Panc1 (cell line): ENCODE results near the gene UPF2. TPM values are rescaled to one million over a fixed set of nuclear protein-coding genes. Genes with fewer than 3 reads are reported as not detected.

ENCODE experiments used
- ATAC-seq: fragments of 200-7000 bp; cut with Tn5 transposase; 2 replicates; pipeline ENCODE4 v1.9.1; 2020; ENCODE audit warnings: mild to moderate bottlenecking, moderate library complexity
- BruUV-seq: library from RNA; stranded (reverse); fragments of 400-500 nt; replicated peaks from 2 replicates; lab custom pipeline; 2021; lab: Mats Ljungman, UMichigan
- CTCF ChIA-PET: fragments of 300-600 bp; sonication (Branson Sonifier 250); formaldehyde crosslinking; loops from one replicate; lab custom pipeline; 2022; ENCODE audit warnings: antibody characterized with exemption; lab: Charles Lee
- POLR2A ChIA-PET: fragments of 300-600 bp; sonication (Branson Sonifier 250); formaldehyde crosslinking; loops from one replicate; lab custom pipeline; 2022; ENCODE audit warnings: antibody characterized with exemption; lab: Charles Lee
- DNase-seq: peaks from one replicate; pipeline ENCODE4 v3.0.0-alpha.2; 2010; ENCODE audit warnings: low read depth, low spot score
- H3K27ac ChIP-seq: 2 replicates; pipeline ENCODE4 v1.5.1; 2011; ENCODE audit warnings: mild to moderate bottlenecking, low read length, inconsistent platforms
- H3K27me3 ChIP-seq: fragments of 200-500 bp; sonication (Bioruptor generic); 2 replicates; pipeline ENCODE4 v1.6.0; 2014; ENCODE audit warnings: low read length, inconsistent platforms; ENCODE audit not compliant: control insufficient read depth, insufficient read depth
- H3K36me3 ChIP-seq: fragments of 200-500 bp; sonication (Bioruptor generic); 2 replicates; pipeline ENCODE4 v1.5.1; 2014; ENCODE audit warnings: inconsistent platforms, mild to moderate bottlenecking, low read length, moderate library complexity; ENCODE audit not compliant: control insufficient read depth, insufficient read depth
- H3K4me1 ChIP-seq: 2 replicates; pipeline ENCODE4 v1.5.1; 2011; ENCODE audit warnings: inconsistent platforms, mild to moderate bottlenecking, low read length, moderate library complexity; ENCODE audit not compliant: control insufficient read depth, insufficient read depth
- H3K4me3 ChIP-seq, 2 experiments: 2 replicates each; pipeline ENCODE4 v1.5.1; 2011 to 2012; ENCODE audit warnings: low read depth in 2 of 2, low read length in 2 of 2, mild to moderate bottlenecking in 2 of 2, inconsistent platforms in 1 of 2, moderate library complexity in 1 of 2
- H3K9me3 ChIP-seq: fragments of 200-500 bp; sonication (Bioruptor generic); 2 replicates; pipeline ENCODE4 v1.5.1; 2014; ENCODE audit warnings: low read depth, mild to moderate bottlenecking, inconsistent platforms, low read length, moderate library complexity; ENCODE audit not compliant: control insufficient read depth, insufficient read depth
- POLR2AphosphoS5 ChIP-seq: IDR thresholded peaks from 2 replicates; pipeline ENCODE4 v1.6.1; 2012; ENCODE audit warnings: mild to moderate bottlenecking, low read depth, low read length, moderate library complexity
- SIN3A ChIP-seq: IDR thresholded peaks from 2 replicates; pipeline ENCODE4 v1.6.1; 2012; ENCODE audit warnings: low read depth, mild to moderate bottlenecking, low read length, moderate library complexity, borderline replicate concordance; ENCODE audit not compliant: insufficient read depth
- TCF7L2 ChIP-seq: IDR thresholded peaks from 2 replicates; pipeline ENCODE4 v1.6.1; 2011; ENCODE audit warnings: mild to moderate bottlenecking, low read depth, low read length, inconsistent platforms
- in situ Hi-C: cut with HindIII; loops from 2 replicates; pipeline ENCODE4 v1.10.0; 2016; ENCODE audit warnings: low sequenced_read_pairs, low pct_unique_long_range_greater_than_20kb
- intact Hi-C: fragments of 100-400 bp; cut with micrococcal nuclease; formaldehyde crosslinking; loops from one replicate; pipeline ENCODE4 v1.10.0; 2022; ENCODE audit not compliant: unreplicated experiment
- total RNA-seq: library from RNA; stranded (reverse); gene quantifications from one replicate; pipeline ENCODE4 v1.2.1, GENCODE V29; 2021; ENCODE audit not compliant: unreplicated experiment
- TF ChIP-seq, protein P1 (sequence below), 2 experiments: IDR thresholded peaks; 2 replicates each; pipeline ENCODE4 v1.6.1; 2011 to 2012; ENCODE audit warnings: low read depth in 2 of 2, control low read depth in 1 of 2, low read length in 1 of 2, mild to moderate bottlenecking in 1 of 2, moderate library complexity in 1 of 2; ENCODE audit not compliant: insufficient read depth in 1 of 2
- TF ChIP-seq, protein P2 (sequence below): fragments of 450-650 bp; IDR thresholded peaks from 2 replicates; pipeline ENCODE4 v1.5.1; 2017; ENCODE audit warnings: mild to moderate bottlenecking

UPF2 gene
- total RNA-seq, 1 experiment from 2014 or later: 19.1 TPM

DNA sequence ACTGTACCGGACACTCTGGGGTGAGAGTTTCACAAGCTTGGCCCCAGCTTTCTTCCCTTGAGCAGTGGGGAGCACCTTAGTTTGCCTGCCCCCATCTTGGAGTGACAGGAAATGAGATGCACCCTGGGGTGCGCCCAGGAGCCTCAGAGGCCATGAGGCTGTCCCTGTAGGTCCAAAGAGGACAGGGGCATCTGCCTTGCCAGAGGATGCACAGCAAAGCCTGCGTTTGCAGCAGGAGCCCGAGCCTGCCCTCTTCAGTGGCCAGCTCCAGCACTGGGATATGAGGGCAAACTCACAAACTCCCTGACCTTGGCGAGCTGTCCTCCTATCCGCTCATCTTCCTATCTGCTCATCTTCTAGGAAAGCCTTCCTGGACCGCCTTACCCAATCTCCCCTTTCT, 140.0 kb downstream of the UPF2 start:
- no peak overlapping the region for H3K4me3 ChIP-seq
- ATAC-seq: no peak
- no peaks in the 10 kb centered on the region for H3K4me1 ChIP-seq
- no peak for TF ChIP-seq TCF7L2
- TF ChIP-seq, protein P1, sequence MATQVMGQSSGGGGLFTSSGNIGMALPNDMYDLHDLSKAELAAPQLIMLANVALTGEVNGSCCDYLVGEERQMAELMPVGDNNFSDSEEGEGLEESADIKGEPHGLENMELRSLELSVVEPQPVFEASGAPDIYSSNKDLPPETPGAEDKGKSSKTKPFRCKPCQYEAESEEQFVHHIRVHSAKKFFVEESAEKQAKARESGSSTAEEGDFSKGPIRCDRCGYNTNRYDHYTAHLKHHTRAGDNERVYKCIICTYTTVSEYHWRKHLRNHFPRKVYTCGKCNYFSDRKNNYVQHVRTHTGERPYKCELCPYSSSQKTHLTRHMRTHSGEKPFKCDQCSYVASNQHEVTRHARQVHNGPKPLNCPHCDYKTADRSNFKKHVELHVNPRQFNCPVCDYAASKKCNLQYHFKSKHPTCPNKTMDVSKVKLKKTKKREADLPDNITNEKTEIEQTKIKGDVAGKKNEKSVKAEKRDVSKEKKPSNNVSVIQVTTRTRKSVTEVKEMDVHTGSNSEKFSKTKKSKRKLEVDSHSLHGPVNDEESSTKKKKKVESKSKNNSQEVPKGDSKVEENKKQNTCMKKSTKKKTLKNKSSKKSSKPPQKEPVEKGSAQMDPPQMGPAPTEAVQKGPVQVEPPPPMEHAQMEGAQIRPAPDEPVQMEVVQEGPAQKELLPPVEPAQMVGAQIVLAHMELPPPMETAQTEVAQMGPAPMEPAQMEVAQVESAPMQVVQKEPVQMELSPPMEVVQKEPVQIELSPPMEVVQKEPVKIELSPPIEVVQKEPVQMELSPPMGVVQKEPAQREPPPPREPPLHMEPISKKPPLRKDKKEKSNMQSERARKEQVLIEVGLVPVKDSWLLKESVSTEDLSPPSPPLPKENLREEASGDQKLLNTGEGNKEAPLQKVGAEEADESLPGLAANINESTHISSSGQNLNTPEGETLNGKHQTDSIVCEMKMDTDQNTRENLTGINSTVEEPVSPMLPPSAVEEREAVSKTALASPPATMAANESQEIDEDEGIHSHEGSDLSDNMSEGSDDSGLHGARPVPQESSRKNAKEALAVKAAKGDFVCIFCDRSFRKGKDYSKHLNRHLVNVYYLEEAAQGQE (IDR thresholded peaks at IDR 0.05; ENCODE audit: insufficient read depth in 1 of 2, low read depth in 2 of 2, low read length in 1 of 2): no peak
- no peak for TF ChIP-seq SIN3A
- TF ChIP-seq POLR2AphosphoS5: no peak
- TF ChIP-seq, protein P2, sequence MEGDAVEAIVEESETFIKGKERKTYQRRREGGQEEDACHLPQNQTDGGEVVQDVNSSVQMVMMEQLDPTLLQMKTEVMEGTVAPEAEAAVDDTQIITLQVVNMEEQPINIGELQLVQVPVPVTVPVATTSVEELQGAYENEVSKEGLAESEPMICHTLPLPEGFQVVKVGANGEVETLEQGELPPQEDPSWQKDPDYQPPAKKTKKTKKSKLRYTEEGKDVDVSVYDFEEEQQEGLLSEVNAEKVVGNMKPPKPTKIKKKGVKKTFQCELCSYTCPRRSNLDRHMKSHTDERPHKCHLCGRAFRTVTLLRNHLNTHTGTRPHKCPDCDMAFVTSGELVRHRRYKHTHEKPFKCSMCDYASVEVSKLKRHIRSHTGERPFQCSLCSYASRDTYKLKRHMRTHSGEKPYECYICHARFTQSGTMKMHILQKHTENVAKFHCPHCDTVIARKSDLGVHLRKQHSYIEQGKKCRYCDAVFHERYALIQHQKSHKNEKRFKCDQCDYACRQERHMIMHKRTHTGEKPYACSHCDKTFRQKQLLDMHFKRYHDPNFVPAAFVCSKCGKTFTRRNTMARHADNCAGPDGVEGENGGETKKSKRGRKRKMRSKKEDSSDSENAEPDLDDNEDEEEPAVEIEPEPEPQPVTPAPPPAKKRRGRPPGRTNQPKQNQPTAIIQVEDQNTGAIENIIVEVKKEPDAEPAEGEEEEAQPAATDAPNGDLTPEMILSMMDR: no peak
- H3K9me3 ChIP-seq: no peaks in the 10 kb centered on the region
- CTCF ChIA-PET: no interaction called here
- H3K27ac ChIP-seq: no peak overlapping the region
- POLR2A ChIA-PET: no interaction called here
- no peak for DNase-seq
- no TSS peak for BruUV-seq
- no peaks in the 10 kb centered on the region for H3K36me3 ChIP-seq
- H3K27me3 ChIP-seq: no peaks in the 10 kb centered on the region
- intact Hi-C loops: no loop called here
- in situ Hi-C loops: no loop called here

DNA sequence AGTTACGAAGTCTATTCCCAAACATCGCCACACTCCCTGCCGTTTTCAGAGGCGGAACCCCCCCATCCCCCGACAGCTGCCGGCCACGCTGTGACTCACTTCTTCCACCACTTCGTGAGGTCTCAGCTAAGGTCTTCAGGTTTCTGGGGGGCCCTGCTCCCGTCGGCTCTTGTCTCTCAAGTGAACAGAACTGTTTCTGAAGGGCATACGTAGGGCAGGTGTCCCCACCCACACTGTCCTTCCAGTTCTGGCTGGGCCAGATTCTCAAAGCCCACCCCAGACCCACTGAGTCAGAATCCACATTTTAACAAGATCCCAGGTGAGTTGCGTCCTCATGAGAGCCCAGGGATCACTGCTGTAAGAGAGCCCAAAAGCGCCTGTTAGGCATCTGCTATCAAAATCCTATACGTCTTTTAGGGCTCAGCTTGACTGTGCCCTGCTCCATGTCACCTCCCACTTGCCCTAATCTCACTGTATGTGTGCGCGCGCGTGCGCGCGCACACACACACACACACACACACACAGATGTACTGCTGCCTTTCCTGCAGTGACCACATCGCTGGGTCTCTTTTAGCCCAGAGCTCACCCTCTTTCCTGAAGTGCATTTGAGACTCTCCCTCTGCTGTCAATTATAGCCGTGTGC, 140.7 kb downstream of the UPF2 start:
- DNase-seq (no peak), ATAC-seq (no peak)
- ChIA-PET CTCF (no interaction called here), POLR2A (no interaction called here)
- TF ChIP-seq TCF7L2 (no peak), POLR2AphosphoS5 (no peak), SIN3A (no peak)
- TF ChIP-seq, protein P1 (IDR thresholded peaks at IDR 0.05; ENCODE audit: insufficient read depth in 1 of 2, low read depth in 2 of 2, low read length in 1 of 2): no peak
- TF ChIP-seq, protein P2: no peak
- in situ Hi-C loops (no loop called here), intact Hi-C loops (no loop called here)
- no peak overlapping the region for H3K4me3 ChIP-seq
- no peaks in the 10 kb centered on the region for H3K36me3 ChIP-seq
- H3K27me3 ChIP-seq: no peaks in the 10 kb centered on the region
- H3K4me1 ChIP-seq: no peaks in the 10 kb centered on the region
- no TSS peak for BruUV-seq
- no peak overlapping the region for H3K27ac ChIP-seq
- H3K9me3 ChIP-seq: no peaks in the 10 kb centered on the region
